ENCODE measurements around the gene THSD4.

The THSD4 gene

GRCh38 chr15:71712182-71712581, 596.9 kb downstream of the THSD4 start:
- Histone ChIP-seq H3K27me3 (ENCODE audit: insufficient read depth, low read depth, severe bottlenecking) (no peaks in the 10 kb centered on the region), H3K9me3 (ENCODE audit: severe bottlenecking) (no peaks in the 10 kb centered on the region), H3K27ac (no peak overlapping the region), H3K4me3 (ENCODE audit: low read depth, low read length) (no peak overlapping the region), H3K36me3 (no peaks in the 10 kb centered on the region)
- DNase-seq: no peak
- TF ChIP-seq, protein P1, sequence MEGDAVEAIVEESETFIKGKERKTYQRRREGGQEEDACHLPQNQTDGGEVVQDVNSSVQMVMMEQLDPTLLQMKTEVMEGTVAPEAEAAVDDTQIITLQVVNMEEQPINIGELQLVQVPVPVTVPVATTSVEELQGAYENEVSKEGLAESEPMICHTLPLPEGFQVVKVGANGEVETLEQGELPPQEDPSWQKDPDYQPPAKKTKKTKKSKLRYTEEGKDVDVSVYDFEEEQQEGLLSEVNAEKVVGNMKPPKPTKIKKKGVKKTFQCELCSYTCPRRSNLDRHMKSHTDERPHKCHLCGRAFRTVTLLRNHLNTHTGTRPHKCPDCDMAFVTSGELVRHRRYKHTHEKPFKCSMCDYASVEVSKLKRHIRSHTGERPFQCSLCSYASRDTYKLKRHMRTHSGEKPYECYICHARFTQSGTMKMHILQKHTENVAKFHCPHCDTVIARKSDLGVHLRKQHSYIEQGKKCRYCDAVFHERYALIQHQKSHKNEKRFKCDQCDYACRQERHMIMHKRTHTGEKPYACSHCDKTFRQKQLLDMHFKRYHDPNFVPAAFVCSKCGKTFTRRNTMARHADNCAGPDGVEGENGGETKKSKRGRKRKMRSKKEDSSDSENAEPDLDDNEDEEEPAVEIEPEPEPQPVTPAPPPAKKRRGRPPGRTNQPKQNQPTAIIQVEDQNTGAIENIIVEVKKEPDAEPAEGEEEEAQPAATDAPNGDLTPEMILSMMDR (IDR thresholded peaks at IDR 0.05; ENCODE audit: low read depth, low read length): no peak

- Histone ChIP-seq H3K4me3 (ENCODE audit: low read depth, low read length) (no peak overlapping the region), H3K27ac (no peak overlapping the region), H3K9me3 (ENCODE audit: severe bottlenecking) (no peaks in the 10 kb centered on the region), H3K27me3 (ENCODE audit: insufficient read depth, low read depth, severe bottlenecking) (no peaks in the 10 kb centered on the region), H3K36me3 (no peaks in the 10 kb centered on the region)
- TF ChIP-seq, protein P1 (IDR thresholded peaks at IDR 0.05; ENCODE audit: low read depth, low read length): no peak
- no peak for DNase-seq
Measured at GRCh38 chr15:71713191-71713809, 598.0 kb downstream of the THSD4 start.

DNA sequence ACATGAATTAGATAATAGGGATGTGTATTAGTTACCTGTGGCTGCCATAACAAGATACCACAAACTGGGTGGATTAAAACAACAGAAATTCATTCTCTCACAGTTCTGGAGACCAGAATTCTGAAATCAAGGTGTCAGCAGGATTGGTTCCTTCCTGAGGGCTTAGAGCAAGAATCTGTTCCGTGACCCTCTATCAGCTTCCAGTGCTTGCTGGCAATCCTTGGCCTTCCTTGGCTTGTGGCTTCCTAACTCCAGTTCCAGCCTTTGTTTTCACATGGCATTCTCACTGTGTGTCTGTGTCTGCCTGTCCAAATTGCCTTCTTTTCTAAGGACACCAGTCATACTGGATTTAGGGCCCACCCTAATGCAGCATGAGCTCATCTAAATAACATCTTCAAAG, 600.6 kb downstream of the THSD4 start:
- TF ChIP-seq, protein P1 (IDR thresholded peaks at IDR 0.05; ENCODE audit: low read depth, low read length): no peak
- H3K4me3 ChIP-seq (ENCODE audit: low read depth, low read length): no peak overlapping the region

GRCh38 chr15:71716990-71717389, 601.7 kb downstream of the THSD4 start:
- Histone ChIP-seq H3K36me3 (no peaks in the 10 kb centered on the region), H3K9me3 (ENCODE audit: severe bottlenecking) (no peaks in the 10 kb centered on the region), H3K27ac (no peak overlapping the region), H3K4me3 (ENCODE audit: low read depth, low read length) (no peak overlapping the region), H3K27me3 (ENCODE audit: insufficient read depth, low read depth, severe bottlenecking) (no peaks in the 10 kb centered on the region)
- no peak for DNase-seq
- TF ChIP-seq, protein P1 (IDR thresholded peaks at IDR 0.05; ENCODE audit: low read depth, low read length): no peak

More for the DNA sequence above, 600.6 kb downstream of the THSD4 start:
- Histone ChIP-seq H3K27ac (no peak overlapping the region), H3K27me3 (ENCODE audit: insufficient read depth, low read depth, severe bottlenecking) (no peaks in the 10 kb centered on the region), H3K9me3 (ENCODE audit: severe bottlenecking) (no peaks in the 10 kb centered on the region), H3K36me3 (no peaks in the 10 kb centered on the region)
- no peak for DNase-seq

GRCh38 chr15:71718116-71718910, 603.0 kb downstream of the THSD4 start:
- Histone ChIP-seq H3K4me3 (ENCODE audit: low read depth, low read length) (no peak overlapping the region), H3K36me3 (no peaks in the 10 kb centered on the region), H3K9me3 (ENCODE audit: severe bottlenecking) (no peaks in the 10 kb centered on the region), H3K27me3 (ENCODE audit: insufficient read depth, low read depth, severe bottlenecking) (no peaks in the 10 kb centered on the region), H3K27ac (no peak overlapping the region)
- TF ChIP-seq, protein P1 (IDR thresholded peaks at IDR 0.05; ENCODE audit: low read depth, low read length): no peak
- DNase-seq: no peak
